ENCODE data around the gene DEPDC1B.
A peak's percentile ranks its signal among the peaks of the same experiment; 100 is the strongest.

The DEPDC1B gene

GRCh38 chr5:60699609-60700415, at the start of gene DEPDC1B:
Gene DEPDC1B, minus strand, starts transcription at chr5:60700166. Its CDS starts 73 bp downstream, at chr5:60700093.
- TF ChIP-seq CTCF (IDR thresholded peaks at IDR 0.05), result peak; percentile 33; the same call in 1 of the 2 replicates

- TF ChIP-seq CTCF (IDR thresholded peaks at IDR 0.05), result no peak
Measured at GRCh38 chr5:60744682-60745081, 44.7 kb upstream of the DEPDC1B start.

- TF ChIP-seq CTCF (IDR thresholded peaks at IDR 0.05), result no peak
Measured at GRCh38 chr5:60743511-60744314, 43.7 kb upstream of the DEPDC1B start.

- TF ChIP-seq CTCF (IDR thresholded peaks at IDR 0.05), result no peak
Measured at GRCh38 chr5:60740322-60740721, 40.4 kb upstream of the DEPDC1B start.

- no peak for TF ChIP-seq CTCF (IDR thresholded peaks at IDR 0.05)
Measured at GRCh38 chr5:60738933-60739332, 39.0 kb upstream of the DEPDC1B start.

- no peak for TF ChIP-seq CTCF (IDR thresholded peaks at IDR 0.05)
Measured at GRCh38 chr5:60738461-60738860, 38.5 kb upstream of the DEPDC1B start.

- TF ChIP-seq CTCF (IDR thresholded peaks at IDR 0.05), result no peak
Measured at GRCh38 chr5:60727033-60727679, 27.2 kb upstream of the DEPDC1B start.

Data from LNCAP (cell line).